ENCODE measurements around the gene TXNL1. TPM values are rescaled to one million over a fixed set of nuclear protein-coding genes. Genes with fewer than 3 reads are reported as not detected.

Gene TXNL1
- total and polyA plus RNA-seq, 2 of the 13 experiments (the other 11 are each of a cell fraction or from before 2014, with no cell fraction given) = 41.9 to 73.1 TPM

DNA sequence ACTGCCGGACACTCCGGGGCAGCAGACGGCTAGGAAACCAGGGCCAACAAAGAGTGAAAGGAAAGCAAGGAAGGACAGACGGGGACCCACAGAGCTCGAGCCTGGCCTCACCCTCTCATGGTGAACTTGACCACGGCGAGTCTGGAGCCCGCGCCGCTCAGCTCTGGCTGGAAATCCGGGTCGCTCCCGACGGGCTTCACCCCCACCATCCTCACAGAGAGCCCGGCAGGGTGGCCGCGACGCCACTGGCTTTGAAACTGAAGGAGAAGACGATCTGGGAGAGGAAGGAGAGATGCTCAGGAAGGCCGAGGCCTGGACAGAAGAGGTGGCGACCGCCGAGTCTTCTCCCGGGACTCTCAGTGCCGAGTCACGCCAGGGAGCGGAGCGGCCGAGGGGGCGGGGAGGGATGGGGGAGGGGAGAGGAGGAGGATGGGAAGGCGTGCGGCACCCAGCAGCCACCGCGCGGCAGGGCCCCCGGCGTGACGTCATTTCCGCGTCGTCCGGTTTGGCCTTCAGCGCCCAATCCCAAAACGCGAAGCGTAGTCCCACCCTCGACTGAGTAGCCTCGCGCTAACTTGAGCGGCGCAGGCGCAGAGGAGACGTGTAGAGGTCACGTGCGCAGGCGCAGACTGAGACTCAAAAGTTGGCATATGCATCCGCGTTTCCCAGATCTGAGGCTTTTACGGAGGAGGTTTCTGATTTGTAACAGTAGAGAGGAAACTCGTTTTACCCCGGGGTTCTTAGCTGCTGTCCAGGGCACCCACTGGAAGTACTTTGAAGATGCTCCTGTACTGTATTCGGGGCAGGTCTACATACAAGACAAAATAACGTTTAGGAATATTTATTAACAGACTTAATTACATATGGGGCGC, at the start of gene TXNL1 (continued):
- TF ChIP-seq, protein P1, sequence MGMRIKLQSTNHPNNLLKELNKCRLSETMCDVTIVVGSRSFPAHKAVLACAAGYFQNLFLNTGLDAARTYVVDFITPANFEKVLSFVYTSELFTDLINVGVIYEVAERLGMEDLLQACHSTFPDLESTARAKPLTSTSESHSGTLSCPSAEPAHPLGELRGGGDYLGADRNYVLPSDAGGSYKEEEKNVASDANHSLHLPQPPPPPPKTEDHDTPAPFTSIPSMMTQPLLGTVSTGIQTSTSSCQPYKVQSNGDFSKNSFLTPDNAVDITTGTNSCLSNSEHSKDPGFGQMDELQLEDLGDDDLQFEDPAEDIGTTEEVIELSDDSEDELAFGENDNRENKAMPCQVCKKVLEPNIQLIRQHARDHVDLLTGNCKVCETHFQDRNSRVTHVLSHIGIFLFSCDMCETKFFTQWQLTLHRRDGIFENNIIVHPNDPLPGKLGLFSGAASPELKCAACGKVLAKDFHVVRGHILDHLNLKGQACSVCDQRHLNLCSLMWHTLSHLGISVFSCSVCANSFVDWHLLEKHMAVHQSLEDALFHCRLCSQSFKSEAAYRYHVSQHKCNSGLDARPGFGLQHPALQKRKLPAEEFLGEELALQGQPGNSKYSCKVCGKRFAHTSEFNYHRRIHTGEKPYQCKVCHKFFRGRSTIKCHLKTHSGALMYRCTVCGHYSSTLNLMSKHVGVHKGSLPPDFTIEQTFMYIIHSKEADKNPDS (CRISPR knock-in tag; IDR thresholded peaks at IDR 0.05) = no peak
- TF ChIP-seq ZNF24 (IDR thresholded peaks at IDR 0.05) (no peak), XBP1 (CRISPR knock-in tag; IDR thresholded peaks at IDR 0.05) (no peak), NR2F2 (IDR thresholded peaks at IDR 0.05; ENCODE audit: borderline replicate concordance, low read depth) (no peak), KLF16 (CRISPR knock-in tag; IDR thresholded peaks at IDR 0.05) (peak in 1 of 2 experiments; percentile 96; a peak in 2 of 4 replicates), RAD51 (IDR thresholded peaks at IDR 0.05; ENCODE audit: borderline replicate concordance) (peak; percentile 58; the same call in 1 of the 2 replicates), ZBTB21 (CRISPR knock-in tag; IDR thresholded peaks at IDR 0.05) (no peak), ARNT (IDR thresholded peaks at IDR 0.05) (no peak), ZNF317 (CRISPR knock-in tag; IDR thresholded peaks at IDR 0.05) (peak; percentile 58; the same call in 1 of the 2 replicates), SIN3A (IDR thresholded peaks at IDR 0.05; ENCODE audit: borderline replicate concordance, low read depth, low read length) (0 out of 2 replicates have a peak, but pooled peaks have one; percentile 43), CBX1 (IDR thresholded peaks at IDR 0.05; ENCODE audit: low read depth) (peak; percentile 90), ZNF644 (CRISPR knock-in tag; IDR thresholded peaks at IDR 0.05; ENCODE audit: low read depth) (no peak), POGZ (CRISPR knock-in tag; IDR thresholded peaks at IDR 0.05) (peak; percentile 99)
- TF ChIP-seq, protein P2, sequence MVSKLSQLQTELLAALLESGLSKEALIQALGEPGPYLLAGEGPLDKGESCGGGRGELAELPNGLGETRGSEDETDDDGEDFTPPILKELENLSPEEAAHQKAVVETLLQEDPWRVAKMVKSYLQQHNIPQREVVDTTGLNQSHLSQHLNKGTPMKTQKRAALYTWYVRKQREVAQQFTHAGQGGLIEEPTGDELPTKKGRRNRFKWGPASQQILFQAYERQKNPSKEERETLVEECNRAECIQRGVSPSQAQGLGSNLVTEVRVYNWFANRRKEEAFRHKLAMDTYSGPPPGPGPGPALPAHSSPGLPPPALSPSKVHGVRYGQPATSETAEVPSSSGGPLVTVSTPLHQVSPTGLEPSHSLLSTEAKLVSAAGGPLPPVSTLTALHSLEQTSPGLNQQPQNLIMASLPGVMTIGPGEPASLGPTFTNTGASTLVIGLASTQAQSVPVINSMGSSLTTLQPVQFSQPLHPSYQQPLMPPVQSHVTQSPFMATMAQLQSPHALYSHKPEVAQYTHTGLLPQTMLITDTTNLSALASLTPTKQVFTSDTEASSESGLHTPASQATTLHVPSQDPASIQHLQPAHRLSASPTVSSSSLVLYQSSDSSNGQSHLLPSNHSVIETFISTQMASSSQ (IDR thresholded peaks at IDR 0.05; ENCODE audit: low read depth) = no peak
- TF ChIP-seq, protein P2 (CRISPR knock-in tag; IDR thresholded peaks at IDR 0.05; ENCODE audit: borderline replicate concordance) = peak; percentile 56; the same call in 1 of the 2 replicates
- TF ChIP-seq, protein P3, sequence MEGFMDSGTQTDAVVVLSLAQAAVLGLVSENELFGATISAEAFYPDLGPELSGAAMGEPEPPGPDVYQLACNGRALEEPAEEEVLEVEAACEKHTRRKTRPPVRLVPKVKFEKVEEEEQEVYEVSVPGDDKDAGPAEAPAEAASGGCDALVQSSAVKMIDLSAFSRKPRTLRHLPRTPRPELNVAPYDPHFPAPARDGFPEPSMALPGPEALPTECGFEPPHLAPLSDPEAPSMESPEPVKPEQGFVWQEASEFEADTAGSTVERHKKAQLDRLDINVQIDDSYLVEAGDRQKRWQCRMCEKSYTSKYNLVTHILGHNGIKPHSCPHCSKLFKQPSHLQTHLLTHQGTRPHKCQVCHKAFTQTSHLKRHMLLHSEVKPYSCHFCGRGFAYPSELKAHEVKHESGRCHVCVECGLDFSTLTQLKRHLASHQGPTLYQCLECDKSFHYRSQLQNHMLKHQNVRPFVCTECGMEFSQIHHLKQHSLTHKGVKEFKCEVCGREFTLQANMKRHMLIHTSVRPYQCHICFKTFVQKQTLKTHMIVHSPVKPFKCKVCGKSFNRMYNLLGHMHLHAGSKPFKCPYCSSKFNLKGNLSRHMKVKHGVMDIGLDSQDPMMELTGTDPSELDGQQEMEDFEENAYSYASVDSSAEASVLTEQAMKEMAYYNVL (CRISPR knock-in tag; IDR thresholded peaks at IDR 0.05; ENCODE audit: borderline replicate concordance) = no peak
- TF ChIP-seq, protein P4, sequence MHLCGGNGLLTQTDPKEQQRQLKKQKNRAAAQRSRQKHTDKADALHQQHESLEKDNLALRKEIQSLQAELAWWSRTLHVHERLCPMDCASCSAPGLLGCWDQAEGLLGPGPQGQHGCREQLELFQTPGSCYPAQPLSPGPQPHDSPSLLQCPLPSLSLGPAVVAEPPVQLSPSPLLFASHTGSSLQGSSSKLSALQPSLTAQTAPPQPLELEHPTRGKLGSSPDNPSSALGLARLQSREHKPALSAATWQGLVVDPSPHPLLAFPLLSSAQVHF (CRISPR knock-in tag; IDR thresholded peaks at IDR 0.05) = no peak
- TF ChIP-seq, protein P5, sequence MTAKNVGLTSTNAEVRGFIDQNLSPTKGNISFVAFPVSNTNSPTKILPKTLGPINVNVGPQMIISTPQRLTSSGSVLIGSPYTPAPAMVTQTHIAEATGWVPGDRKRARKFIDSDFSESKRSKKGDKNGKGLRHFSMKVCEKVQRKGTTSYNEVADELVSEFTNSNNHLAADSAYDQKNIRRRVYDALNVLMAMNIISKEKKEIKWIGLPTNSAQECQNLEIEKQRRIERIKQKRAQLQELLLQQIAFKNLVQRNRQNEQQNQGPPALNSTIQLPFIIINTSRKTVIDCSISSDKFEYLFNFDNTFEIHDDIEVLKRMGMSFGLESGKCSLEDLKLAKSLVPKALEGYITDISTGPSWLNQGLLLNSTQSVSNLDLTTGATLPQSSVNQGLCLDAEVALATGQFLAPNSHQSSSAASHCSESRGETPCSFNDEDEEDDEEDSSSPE (CRISPR knock-in tag; IDR thresholded peaks at IDR 0.05) = peak; percentile 28; the same call in 1 of the 2 replicates
- TF ChIP-seq, protein P6, sequence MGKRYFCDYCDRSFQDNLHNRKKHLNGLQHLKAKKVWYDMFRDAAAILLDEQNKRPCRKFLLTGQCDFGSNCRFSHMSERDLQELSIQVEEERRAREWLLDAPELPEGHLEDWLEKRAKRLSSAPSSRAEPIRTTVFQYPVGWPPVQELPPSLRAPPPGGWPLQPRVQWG (CRISPR knock-in tag; IDR thresholded peaks at IDR 0.05; ENCODE audit: borderline replicate concordance, low read depth) = no peak

Measured in HepG2 (cell line).